CD8-positive, alpha-beta memory T cell (primary cell): ENCODE results near the gene SMIM12. TPM values are rescaled to one million over a fixed set of nuclear protein-coding genes. Genes with fewer than 3 reads are reported as not detected.

Experiments used
- CTCF ChIA-PET: fragments of 350-600 bp; sonication (Branson Sonifier 250); formaldehyde crosslinking; loops from one replicate; lab custom pipeline; 2021; ENCODE audit warnings: antibody characterized with exemption; lab: Charles Lee
- POLR2A ChIA-PET: fragments of 350-600 bp; sonication (Branson Sonifier 250); formaldehyde crosslinking; loops from one replicate; lab custom pipeline; 2021; ENCODE audit warnings: antibody characterized with exemption; lab: Charles Lee
- DNase-seq, 5 donors: peaks; one replicate each; pipeline versions ENCODE4 v3.0.0 to v3.0.0-alpha.2; 2020 to 2022; ENCODE audit warnings: mixed read lengths in 1 of 5
- H3K27ac ChIP-seq: one replicate; pipeline ENCODE4 v1.7.0; 2013; ENCODE audit warnings: low read depth, mild to moderate bottlenecking, low read length, moderate library complexity
- H3K27me3 ChIP-seq: 2 replicates; pipeline ENCODE4 v1.7.0; 2013; ENCODE audit warnings: low read length, mild to moderate bottlenecking; ENCODE audit not compliant: insufficient read depth, poor library complexity, severe bottlenecking
- H3K36me3 ChIP-seq: 2 replicates; pipeline ENCODE4 v1.7.0; 2013; ENCODE audit warnings: mild to moderate bottlenecking, low read length, moderate library complexity; ENCODE audit not compliant: insufficient read depth
- H3K4me1 ChIP-seq: 2 replicates; pipeline ENCODE4 v1.7.0; 2013; ENCODE audit warnings: mild to moderate bottlenecking, low read length, moderate library complexity; ENCODE audit not compliant: insufficient read depth
- H3K4me3 ChIP-seq: 2 replicates; pipeline ENCODE4 v1.7.0; 2013; ENCODE audit warnings: mild to moderate bottlenecking, low read length
- H3K9me3 ChIP-seq: 2 replicates; pipeline ENCODE4 v1.7.0; 2013; ENCODE audit warnings: mild to moderate bottlenecking, low read length
- H3K27ac Mint-ChIP-seq, 8 donors: one replicate each; pipeline ENCODE4 v1.8.0; 2020 to 2021; ENCODE audit warnings: mixed read lengths in 8 of 8, mild to moderate bottlenecking in 6 of 8, inconsistent platforms in 3 of 8, moderate library complexity in 3 of 8
- H3K27me3 Mint-ChIP-seq, 2 donors: one replicate each; pipeline ENCODE4 v1.8.0; 2020 to 2021; ENCODE audit warnings: mixed read lengths in 2 of 2, mild to moderate bottlenecking in 1 of 2, moderate library complexity in 1 of 2
- H3K36me3 Mint-ChIP-seq, 3 donors: one replicate each; pipeline ENCODE4 v1.8.0; 2020 to 2021; ENCODE audit warnings: mixed read lengths in 3 of 3, inconsistent platforms in 1 of 3, mild to moderate bottlenecking in 1 of 3
- H3K4me1 Mint-ChIP-seq, 3 donors: one replicate each; pipeline ENCODE4 v1.8.0; 2020 to 2021; ENCODE audit warnings: mixed read lengths in 3 of 3, inconsistent platforms in 1 of 3, mild to moderate bottlenecking in 1 of 3
- H3K4me3 Mint-ChIP-seq, 7 donors: one replicate each; pipeline ENCODE4 v1.8.0; 2020 to 2021; ENCODE audit warnings: mixed read lengths in 7 of 7, mild to moderate bottlenecking in 6 of 7, moderate library complexity in 4 of 7, inconsistent platforms in 2 of 7
- H3K9me3 Mint-ChIP-seq, 5 donors: one replicate each; pipeline ENCODE4 v1.8.0; 2020 to 2022; ENCODE audit warnings: mixed read lengths in 5 of 5, mild to moderate bottlenecking in 3 of 5, moderate library complexity in 2 of 5, inconsistent platforms in 1 of 5
- polyA plus RNA-seq: library from polyadenylated mRNA; unstranded; fragments of 300-500 nt; fragmentation: Illumina TruSeq; gene quantifications from one replicate; pipeline ENCODE4 v1.2.3, GENCODE V29; 2021
- total RNA-seq, 2 experiments: library from RNA; stranded (reverse); gene quantifications; one replicate each; pipeline ENCODE4 v1.2.3, GENCODE V29; 2021

Gene SMIM12
- total and polyA plus RNA-seq, 3 experiments from 2014 or later = 76.3 to 92.7 (median 79.1) TPM

DNA sequence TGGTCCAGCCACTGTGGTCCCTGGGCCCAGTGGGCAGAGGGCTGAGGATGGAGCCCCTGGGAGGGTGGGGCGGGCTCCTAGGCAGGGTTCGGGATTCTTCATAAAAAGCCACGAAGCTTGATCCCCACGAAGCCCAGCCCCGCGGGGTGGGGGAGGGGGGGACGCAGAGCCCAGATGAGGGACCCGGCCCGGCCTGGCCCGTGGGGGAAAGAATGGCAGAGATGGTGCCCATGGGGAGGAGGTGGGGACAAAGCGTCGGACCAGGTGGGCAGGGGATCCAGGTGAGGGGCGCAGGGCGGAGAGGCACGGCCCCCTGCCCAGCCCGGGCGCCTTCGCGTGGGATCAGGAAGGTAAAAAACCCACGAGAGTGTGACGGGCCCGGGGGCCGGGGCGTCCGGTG, 6.0 kb upstream of the SMIM12 start:
- H3K4me3 ChIP-seq = peak overlapping the region; percentile 71
- no peak for DNase-seq
- Mint-ChIP-seq H3K4me3 (peak overlapping the region; percentile 23 to 96 (median 52)), H3K4me1 (peaks cover 35 to 55% (median 45%) of the 10 kb centered on the region in 3 donors), H3K9me3 (no peaks in the 10 kb centered on the region), H3K36me3 (peaks cover under 1 to 2% (median 1%) of the 10 kb centered on the region in 3 donors), H3K27me3 (peaks cover 0 to 3% of the 10 kb centered on the region in 2 donors), H3K27ac (peak overlapping the region in 2 of 8 donors; percentile 26 to 94)
- no peaks in the 10 kb centered on the region for H3K9me3 ChIP-seq
- no peaks in the 10 kb centered on the region for H3K27me3 ChIP-seq
- ChIA-PET POLR2A (no interaction called here), CTCF (interaction anchor here (1.0 to 10.2 kb wide), 12 partner anchors 11 to 119 kb away, joined by 3 to 87 read pairs (median 6); partner anchors contain the start of gene TMEM35B)
- H3K36me3 ChIP-seq = no peaks in the 10 kb centered on the region
- H3K27ac ChIP-seq = peak overlapping the region; percentile 61
- H3K4me1 ChIP-seq = peaks cover 36% of the 10 kb centered on the region

DNA sequence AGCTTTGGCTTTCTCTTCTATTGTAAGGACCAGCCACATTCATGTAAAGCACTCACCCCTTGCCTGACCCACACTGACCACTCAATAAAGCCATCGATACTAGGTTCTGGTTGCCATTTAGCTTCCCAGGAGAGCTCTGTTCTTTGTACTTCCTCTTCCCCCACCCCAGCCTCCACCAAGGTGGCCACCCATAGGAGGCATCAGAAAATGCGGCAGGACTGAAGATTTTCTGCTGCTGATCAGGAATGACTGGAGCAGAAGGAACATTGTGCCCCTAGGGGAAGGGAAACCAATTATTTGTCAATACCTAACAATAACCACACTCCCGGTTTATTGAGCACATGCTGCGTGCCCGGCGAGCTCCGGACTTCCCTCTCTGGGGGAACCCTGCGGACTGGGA, 5.2 kb upstream of the SMIM12 start:
- Histone ChIP-seq H3K36me3 (no peaks in the 10 kb centered on the region), H3K27ac (no peak overlapping the region), H3K4me1 (peaks cover 43% of the 10 kb centered on the region), H3K9me3 (no peaks in the 10 kb centered on the region), H3K27me3 (no peaks in the 10 kb centered on the region), H3K4me3 (no peak overlapping the region)
- peaks cover 43 to 63% (median 53%) of the 10 kb centered on the region in 3 donors for H3K4me1 Mint-ChIP-seq
- DNase-seq = no peak
- peak overlapping the region; percentile 57 to 92 (median 82) for H3K27ac Mint-ChIP-seq
- H3K36me3 Mint-ChIP-seq = peaks cover 0 to 2% (median 2%) of the 10 kb centered on the region in 3 donors
- H3K9me3 Mint-ChIP-seq = no peaks in the 10 kb centered on the region
- peaks cover 0 to 5% of the 10 kb centered on the region in 2 donors for H3K27me3 Mint-ChIP-seq
- ChIA-PET POLR2A (no interaction called here), CTCF (interaction anchor here (1.0 to 10.2 kb wide), 4 partner anchors 10 to 122 kb away, joined by 3 to 87 read pairs (median 4); no protein-coding TSS in a partner anchor)
- peak overlapping the region; percentile 67 to 96 (median 80) for H3K4me3 Mint-ChIP-seq

DNA sequence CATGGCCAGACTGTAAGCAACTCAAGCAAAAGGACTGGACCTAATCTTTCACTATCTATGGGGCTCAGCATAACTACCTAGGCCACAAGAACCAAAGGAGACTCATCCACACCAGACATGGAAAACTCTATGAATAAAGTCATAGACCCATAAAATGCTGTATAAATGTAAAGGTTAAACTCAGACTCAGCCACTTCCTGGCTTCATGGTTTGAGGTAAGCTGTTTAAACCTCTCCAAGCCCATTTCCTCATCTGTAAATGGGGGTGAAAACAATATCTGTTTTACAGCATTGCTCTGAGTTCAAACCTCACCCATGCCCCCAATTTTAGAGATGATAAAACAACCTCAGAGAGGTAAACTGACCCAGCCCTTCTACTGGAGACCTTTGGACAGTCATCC, 4.0 kb upstream of the SMIM12 start:
- Histone ChIP-seq H3K27ac (no peak overlapping the region), H3K27me3 (no peaks in the 10 kb centered on the region), H3K36me3 (no peaks in the 10 kb centered on the region), H3K4me3 (peak overlapping the region; percentile 53), H3K4me1 (peaks cover 50% of the 10 kb centered on the region), H3K9me3 (no peaks in the 10 kb centered on the region)
- peaks cover 0 to 9% (median 2%) of the 10 kb centered on the region in 3 donors for H3K36me3 Mint-ChIP-seq
- H3K27me3 Mint-ChIP-seq = peaks cover 0 to 5% of the 10 kb centered on the region in 2 donors
- H3K4me3 Mint-ChIP-seq = peak overlapping the region; percentile 48 to 96 (median 75)
- CTCF ChIA-PET = interaction anchor here (0.7 to 10.2 kb wide), 2 partner anchors 9 to 33 kb away, joined by 3 to 87 read pairs; no protein-coding TSS in a partner anchor
- DNase-seq = peak in 2 of 5 donors; percentile 13 to 37
- H3K4me1 Mint-ChIP-seq = peaks cover 51 to 72% (median 63%) of the 10 kb centered on the region in 3 donors
- H3K9me3 Mint-ChIP-seq = no peaks in the 10 kb centered on the region
- H3K27ac Mint-ChIP-seq = peak overlapping the region; percentile 57 to 92 (median 87)
- POLR2A ChIA-PET = no interaction called here

DNA sequence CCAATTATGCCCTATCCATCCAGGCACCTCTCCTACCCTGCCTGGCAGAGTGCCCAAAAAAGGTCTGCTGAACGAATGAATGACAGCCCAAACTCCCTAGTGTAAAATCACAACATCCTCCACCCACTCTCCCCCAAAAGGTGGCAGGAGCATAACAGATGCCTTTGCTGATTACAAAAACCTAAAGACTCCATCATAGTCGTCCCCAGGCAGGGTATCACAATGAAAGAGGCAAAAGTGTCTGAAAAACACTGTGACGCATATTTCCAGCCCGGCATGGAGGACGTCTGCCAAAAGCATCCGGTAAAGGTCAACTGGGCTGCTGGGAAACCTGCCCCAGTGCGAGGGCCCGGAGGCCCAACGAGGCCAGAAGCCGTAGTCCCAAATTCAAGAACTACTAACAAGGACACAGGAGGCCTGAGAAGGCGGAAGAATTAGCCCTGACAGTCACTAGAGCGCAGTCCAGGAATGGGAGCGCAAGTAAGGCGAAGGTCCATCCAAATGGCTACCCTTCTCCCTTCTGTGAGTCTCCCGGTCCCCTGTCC, 576 bp downstream of the SMIM12 start:
- CTCF ChIA-PET = interaction anchor here (1.0 to 1.8 kb wide), 6 partner anchors 10 to 126 kb away, joined by 3 to 10 read pairs (median 6); partner anchors contain the start of gene TMEM35B
- Mint-ChIP-seq H3K36me3 (peaks cover 0 to 35% (median 0%) of the 10 kb centered on the region in 3 donors), H3K27me3 (peaks cover 0 to 3% of the 10 kb centered on the region in 2 donors), H3K9me3 (no peaks in the 10 kb centered on the region), H3K27ac (peak overlapping the region; percentile 91 to 99 (median 98)), H3K4me1 (peaks cover 55 to 72% (median 62%) of the 10 kb centered on the region in 3 donors), H3K4me3 (peak overlapping the region; percentile 93 to 97 (median 96))
- Histone ChIP-seq H3K9me3 (no peaks in the 10 kb centered on the region), H3K27ac (peak overlapping the region; percentile 85), H3K36me3 (peaks cover 15% of the 10 kb centered on the region), H3K4me1 (peaks cover 40% of the 10 kb centered on the region), H3K4me3 (peak overlapping the region; percentile 82), H3K27me3 (no peaks in the 10 kb centered on the region)
- POLR2A ChIA-PET = no interaction called here
- peak; percentile 8 to 60 (median 37) for DNase-seq

DNA sequence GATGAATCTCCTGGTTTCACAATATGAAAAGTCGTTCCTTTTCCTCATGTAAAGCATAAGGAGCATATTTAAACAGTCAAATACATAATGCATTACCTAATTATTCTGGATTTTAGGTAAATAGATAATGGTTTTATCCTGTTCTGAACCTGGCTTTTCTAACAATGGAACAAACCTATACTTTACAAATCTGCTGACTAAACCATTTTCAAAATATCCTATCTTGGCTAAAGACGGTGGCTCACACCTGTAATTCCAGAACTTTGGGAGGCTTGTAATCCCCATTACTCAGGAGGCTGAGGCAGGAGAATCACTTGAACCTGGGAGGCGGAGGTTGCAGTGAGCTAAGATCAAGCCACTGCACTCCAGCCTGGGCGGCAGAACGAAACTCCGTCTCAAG, 2.9 kb downstream of the SMIM12 start:
- no peak overlapping the region for H3K4me3 ChIP-seq
- H3K27ac ChIP-seq = no peak overlapping the region
- Mint-ChIP-seq H3K9me3 (no peaks in the 10 kb centered on the region), H3K4me1 (peaks cover 48 to 67% (median 59%) of the 10 kb centered on the region in 3 donors), H3K27ac (peak overlapping the region in 6 of 8 donors; percentile 7 to 95 (median 54)), H3K36me3 (peaks cover 0 to 50% (median 0%) of the 10 kb centered on the region in 3 donors), H3K27me3 (peaks cover 0 to 3% of the 10 kb centered on the region in 2 donors), H3K4me3 (peak overlapping the region in 3 of 7 donors; percentile 26 to 52 (median 29))
- H3K4me1 ChIP-seq = peaks cover 26% of the 10 kb centered on the region
- no peak for DNase-seq
- no peaks in the 10 kb centered on the region for H3K9me3 ChIP-seq
- CTCF ChIA-PET = interaction anchor here (0.6 to 6.1 kb wide), 2 partner anchors 11 to 22 kb away, joined by 3 to 87 read pairs; no protein-coding TSS in a partner anchor
- POLR2A ChIA-PET = no interaction called here
- H3K27me3 ChIP-seq = no peaks in the 10 kb centered on the region
- peaks cover 21% of the 10 kb centered on the region for H3K36me3 ChIP-seq

DNA sequence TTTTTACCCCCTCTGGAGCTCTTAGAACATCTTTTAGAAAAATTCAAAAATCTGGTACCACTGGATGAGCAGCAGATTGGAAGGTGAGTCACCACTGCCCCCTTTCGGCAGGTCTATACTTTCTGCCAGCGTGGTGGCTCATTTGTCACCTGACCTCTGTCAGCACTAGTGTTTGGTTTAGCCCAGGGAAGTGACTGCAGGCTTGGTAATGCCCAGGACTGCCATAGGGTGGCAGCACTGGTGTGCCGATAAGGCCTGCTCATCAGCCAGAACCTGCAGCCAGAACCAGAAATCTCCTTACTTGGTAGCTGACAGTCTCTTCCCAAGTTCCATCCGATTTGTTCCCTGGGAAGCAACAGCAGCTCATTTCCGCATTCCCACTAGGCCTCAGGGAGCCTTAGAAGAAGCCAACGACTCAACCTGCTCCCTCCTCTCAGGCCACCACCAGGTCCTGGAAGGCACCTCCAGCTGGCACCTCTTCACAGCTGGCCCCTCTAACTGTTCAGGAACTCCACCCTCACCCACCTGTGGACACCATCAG, 6.8 kb downstream of the SMIM12 start:
- H3K27ac Mint-ChIP-seq = peak overlapping the region; percentile 11 to 94 (median 58)
- Histone ChIP-seq H3K4me3 (no peak overlapping the region), H3K27me3 (no peaks in the 10 kb centered on the region), H3K4me1 (peaks cover 4% of the 10 kb centered on the region), H3K9me3 (no peaks in the 10 kb centered on the region), H3K27ac (no peak overlapping the region), H3K36me3 (peaks cover 27% of the 10 kb centered on the region)
- peaks cover 36 to 39% (median 38%) of the 10 kb centered on the region in 3 donors for H3K4me1 Mint-ChIP-seq
- H3K9me3 Mint-ChIP-seq = no peaks in the 10 kb centered on the region
- ChIA-PET POLR2A (interaction anchor here (1.4 kb wide), 1 partner anchor 14 kb away, joined by 4 read pairs; no protein-coding TSS in a partner anchor), CTCF (interaction anchor here (0.7 to 6.1 kb wide), 16 partner anchors 8 to 683 kb away, joined by 3 to 87 read pairs (median 4); partner anchors contain the start of genes DLGAP3 and ZMYM1)
- DNase-seq = peak; percentile 81 to 92 (median 88)
- H3K4me3 Mint-ChIP-seq = peak overlapping the region in 1 of 7 donors; percentile 25
- peaks cover 4 to 75% (median 4%) of the 10 kb centered on the region in 3 donors for H3K36me3 Mint-ChIP-seq
- H3K27me3 Mint-ChIP-seq = peaks cover 0 to 2% of the 10 kb centered on the region in 2 donors

DNA sequence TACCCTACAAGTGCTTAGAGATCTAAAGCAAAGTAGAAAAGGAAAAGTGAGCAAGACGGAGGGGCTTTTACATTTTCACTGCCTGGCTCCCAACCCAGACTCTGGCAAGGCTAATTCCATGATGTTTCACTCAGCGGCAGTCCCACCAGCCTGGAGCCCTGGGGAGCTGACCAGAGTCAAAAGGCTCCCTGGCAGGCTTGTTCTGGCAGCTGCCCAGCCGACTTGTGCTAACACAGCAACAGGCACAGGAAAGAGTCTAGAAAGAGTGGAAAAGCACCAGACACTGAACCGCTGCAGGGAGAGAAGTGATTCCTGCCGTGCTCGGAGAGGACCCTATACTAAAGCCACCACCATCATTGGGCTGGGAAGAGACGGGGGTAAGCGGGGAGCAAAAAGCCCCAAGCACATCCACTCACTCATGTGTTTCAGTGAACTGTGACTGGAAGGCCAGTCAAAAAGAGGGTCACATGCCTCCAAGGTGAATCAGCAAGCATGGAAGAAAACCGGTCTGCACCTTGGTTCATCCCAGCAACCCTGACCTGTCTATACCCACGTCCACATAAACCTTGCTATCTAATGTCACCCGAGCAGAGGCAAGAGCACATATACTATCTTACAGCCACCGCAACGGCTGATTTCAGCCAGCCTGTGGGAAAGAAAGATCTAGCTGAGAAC, 8.0 kb downstream of the SMIM12 start:
- no peaks in the 10 kb centered on the region for H3K27me3 ChIP-seq
- Mint-ChIP-seq H3K27me3 (peaks cover 0 to 2% of the 10 kb centered on the region in 2 donors), H3K4me1 (peaks cover 27 to 31% (median 28%) of the 10 kb centered on the region in 3 donors), H3K36me3 (peaks cover 4 to 78% (median 4%) of the 10 kb centered on the region in 3 donors), H3K9me3 (no peaks in the 10 kb centered on the region), H3K4me3 (no peak overlapping the region), H3K27ac (no peak overlapping the region)
- peaks cover 27% of the 10 kb centered on the region for H3K36me3 ChIP-seq
- H3K4me3 ChIP-seq = no peak overlapping the region
- CTCF ChIA-PET = interaction anchor here (0.9 to 6.1 kb wide), 2 partner anchors 17 to 684 kb away, joined by 3 to 87 read pairs; no protein-coding TSS in a partner anchor
- DNase-seq = no peak
- POLR2A ChIA-PET = no interaction called here
- no peaks in the 10 kb centered on the region for H3K4me1 ChIP-seq
- no peaks in the 10 kb centered on the region for H3K9me3 ChIP-seq
- H3K27ac ChIP-seq = no peak overlapping the region
